OCI-LY7 (cell line): ENCODE results near the gene RXFP2. TPM values are rescaled to one million over a fixed set of nuclear protein-coding genes. Genes with fewer than 3 reads are reported as not detected.

Experiments
- BruUV-seq: library from RNA; stranded (reverse); fragments of 400-500 nt; replicated peaks from 2 replicates; lab custom pipeline; 2021; lab: Mats Ljungman, UMichigan
- CTCF ChIA-PET: fragments of 300-600 bp; sonication (Branson Sonifier 250); formaldehyde crosslinking; loops from one replicate; lab custom pipeline; 2022; ENCODE audit warnings: antibody characterized with exemption; ENCODE audit not compliant: unreplicated experiment; lab: Charles Lee
- POLR2A ChIA-PET: fragments of 300-600 bp; sonication (Branson Sonifier 250); formaldehyde crosslinking; loops from one replicate; lab custom pipeline; 2022; ENCODE audit warnings: antibody characterized with exemption; lab: Charles Lee
- DNase-seq: peaks from one replicate; pipeline ENCODE4 v3.0.0-alpha.2; 2015; ENCODE audit warnings: low spot score
- H2AFZ ChIP-seq: fragments of 200-600 bp; sonication (generic), shearing (Covaris generic); 2 replicates; pipeline ENCODE4 v1.6.1; 2014; ENCODE audit warnings: mild to moderate bottlenecking, antibody characterized with exemption, low read length, moderate library complexity
- H3K27ac ChIP-seq: fragments of 200-600 bp; sonication (generic); 2 replicates; pipeline ENCODE4 v1.5.1; 2014; ENCODE audit warnings: mixed run types, low read depth, mild to moderate bottlenecking, moderate library complexity, low read length, inconsistent platforms; ENCODE audit not compliant: poor library complexity, severe bottlenecking
- H3K36me3 ChIP-seq: fragments of 200-600 bp; sonication (generic); 2 replicates; pipeline ENCODE4 v1.6.1; 2014; ENCODE audit warnings: mild to moderate bottlenecking, antibody characterized with exemption, low read length, moderate library complexity, mixed read lengths; ENCODE audit not compliant: insufficient read depth
- H3K4me1 ChIP-seq: fragments of 200-600 bp; sonication (generic); 2 replicates; pipeline ENCODE4 v1.5.1; 2014; ENCODE audit warnings: mild to moderate bottlenecking, low read length; ENCODE audit not compliant: insufficient read depth, poor library complexity, severe bottlenecking
- H3K4me2 ChIP-seq: fragments of 200-600 bp; sonication (generic); 2 replicates; pipeline ENCODE4 v1.6.1; 2014; ENCODE audit warnings: mild to moderate bottlenecking, low read length
- H3K4me3 ChIP-seq: fragments of 200-600 bp; sonication (generic); 2 replicates; pipeline ENCODE4 v1.5.1; 2014; ENCODE audit warnings: mild to moderate bottlenecking, low read depth, low read length; ENCODE audit not compliant: poor library complexity, severe bottlenecking
- H3K79me2 ChIP-seq: fragments of 200-600 bp; sonication (generic); 2 replicates; pipeline ENCODE4 v1.6.1; 2016; ENCODE audit warnings: low read depth, mild to moderate bottlenecking, low read length, moderate library complexity, mixed read lengths; ENCODE audit not compliant: insufficient read depth
- H3K9me2 ChIP-seq: fragments of 200-600 bp; sonication (generic); 2 replicates; pipeline ENCODE4 v1.6.1; 2016; ENCODE audit warnings: mild to moderate bottlenecking, low read length, mixed read lengths; ENCODE audit not compliant: insufficient read depth
- H3K9me3 ChIP-seq: fragments of 200-600 bp; sonication (generic); 2 replicates; pipeline ENCODE4 v1.6.1; 2014; ENCODE audit warnings: mild to moderate bottlenecking, mixed run types, low read length, mixed read lengths
- H4K20me1 ChIP-seq: fragments of 200-600 bp; sonication (generic); 2 replicates; pipeline ENCODE4 v1.6.1; 2014; ENCODE audit warnings: mild to moderate bottlenecking, antibody characterized with exemption, low read length, moderate library complexity, mixed read lengths; ENCODE audit not compliant: insufficient read depth
- EZH2phosphoT487 ChIP-seq: fragments of 200-600 bp; sonication (generic); IDR thresholded peaks from 2 replicates; pipeline ENCODE4 v1.6.1; 2018; ENCODE audit warnings: low read depth, borderline replicate concordance, mild to moderate bottlenecking, mixed run types, antibody characterized with exemption, low read length, moderate library complexity, mixed read lengths
- intact Hi-C: fragments of 100-400 bp; cut with micrococcal nuclease; formaldehyde crosslinking; loops from one replicate; pipeline ENCODE4 v1.10.0; 2022; ENCODE audit not compliant: unreplicated experiment
- total RNA-seq, 2 experiments: library from RNA; depleted of rRNA in 1 of 2; stranded (reverse); fragments of >200 nt in 1 of 2; shearing (Covaris generic) in 1 of 2; gene quantifications; 2 replicates each; pipeline ENCODE4 v1.2.3, GENCODE V29; 2014 to 2022
- TF ChIP-seq, protein P1 (sequence below): fragments of 200-600 bp; sonication (generic); conservative IDR thresholded peaks from 2 replicates; pipeline ENCODE4 v1.5.1; 2014; ENCODE audit warnings: mild to moderate bottlenecking, antibody characterized with exemption, low read length, moderate library complexity, mixed read lengths

RXFP2 gene
- total RNA-seq, 2 experiments from 2014 or later = not detected

DNA sequence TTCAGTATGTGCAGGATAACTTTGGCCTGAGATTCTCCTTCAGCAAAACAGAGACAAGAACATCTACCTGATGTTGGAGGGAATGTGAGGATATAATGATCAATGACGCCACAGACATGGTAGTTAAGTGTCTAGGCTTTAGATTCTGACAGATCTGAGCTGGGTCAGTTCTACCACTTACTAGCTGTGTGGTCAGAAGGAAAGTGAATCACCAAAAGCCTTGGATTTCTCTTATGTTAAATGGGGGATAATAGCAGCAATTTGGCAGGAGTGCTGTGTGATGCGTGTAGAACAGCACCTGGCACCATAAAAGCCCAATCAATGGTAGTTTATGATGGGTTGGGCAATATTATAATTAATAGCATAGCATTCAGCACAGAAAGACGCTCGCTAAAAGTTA is 41.7 kb downstream of the RXFP2 start:
- no peak overlapping the region for H3K4me3 ChIP-seq
- DNase-seq = no peak
- H3K9me2 ChIP-seq = no peaks in the 10 kb centered on the region
- no peak overlapping the region for H3K27ac ChIP-seq
- TF ChIP-seq, protein P1, sequence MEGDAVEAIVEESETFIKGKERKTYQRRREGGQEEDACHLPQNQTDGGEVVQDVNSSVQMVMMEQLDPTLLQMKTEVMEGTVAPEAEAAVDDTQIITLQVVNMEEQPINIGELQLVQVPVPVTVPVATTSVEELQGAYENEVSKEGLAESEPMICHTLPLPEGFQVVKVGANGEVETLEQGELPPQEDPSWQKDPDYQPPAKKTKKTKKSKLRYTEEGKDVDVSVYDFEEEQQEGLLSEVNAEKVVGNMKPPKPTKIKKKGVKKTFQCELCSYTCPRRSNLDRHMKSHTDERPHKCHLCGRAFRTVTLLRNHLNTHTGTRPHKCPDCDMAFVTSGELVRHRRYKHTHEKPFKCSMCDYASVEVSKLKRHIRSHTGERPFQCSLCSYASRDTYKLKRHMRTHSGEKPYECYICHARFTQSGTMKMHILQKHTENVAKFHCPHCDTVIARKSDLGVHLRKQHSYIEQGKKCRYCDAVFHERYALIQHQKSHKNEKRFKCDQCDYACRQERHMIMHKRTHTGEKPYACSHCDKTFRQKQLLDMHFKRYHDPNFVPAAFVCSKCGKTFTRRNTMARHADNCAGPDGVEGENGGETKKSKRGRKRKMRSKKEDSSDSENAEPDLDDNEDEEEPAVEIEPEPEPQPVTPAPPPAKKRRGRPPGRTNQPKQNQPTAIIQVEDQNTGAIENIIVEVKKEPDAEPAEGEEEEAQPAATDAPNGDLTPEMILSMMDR = no peak
- TF ChIP-seq EZH2phosphoT487 = no peak
- H3K79me2 ChIP-seq = no peaks in the 10 kb centered on the region
- H3K9me3 ChIP-seq = no peaks in the 10 kb centered on the region
- POLR2A ChIA-PET = interaction anchor here (0.8 kb wide), 1 partner anchor 13 kb away, joined by 3 read pairs; no protein-coding TSS in a partner anchor
- no peak overlapping the region for H3K4me2 ChIP-seq
- intact Hi-C loops = no loop called here
- H3K4me1 ChIP-seq = no peaks in the 10 kb centered on the region
- CTCF ChIA-PET = no interaction called here
- no peaks in the 10 kb centered on the region for H3K36me3 ChIP-seq
- no peaks in the 10 kb centered on the region for H4K20me1 ChIP-seq
- no TSS peak for BruUV-seq
- H2AFZ ChIP-seq = no peak overlapping the region

DNA sequence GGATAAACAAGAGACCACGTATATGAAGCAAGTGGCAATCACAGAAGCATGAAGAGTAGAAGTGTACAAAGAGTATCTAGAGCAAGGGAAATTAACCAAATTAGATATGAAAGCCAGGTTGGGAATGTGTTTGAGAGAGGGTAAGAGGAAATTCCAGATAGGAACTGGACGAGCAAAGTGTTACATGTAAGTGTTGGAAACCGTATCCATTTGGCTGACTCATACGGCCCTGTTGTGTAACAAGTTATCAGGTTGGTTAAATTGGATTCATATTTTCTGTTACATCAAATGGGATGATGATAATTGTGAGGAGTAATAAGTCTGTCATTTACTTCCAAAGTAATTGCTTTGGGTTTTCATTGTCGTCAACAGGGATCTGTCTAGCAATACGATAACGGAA is 46.7 kb downstream of the RXFP2 start:
- CTCF ChIA-PET = no interaction called here
- H3K9me3 ChIP-seq = no peaks in the 10 kb centered on the region

DNA sequence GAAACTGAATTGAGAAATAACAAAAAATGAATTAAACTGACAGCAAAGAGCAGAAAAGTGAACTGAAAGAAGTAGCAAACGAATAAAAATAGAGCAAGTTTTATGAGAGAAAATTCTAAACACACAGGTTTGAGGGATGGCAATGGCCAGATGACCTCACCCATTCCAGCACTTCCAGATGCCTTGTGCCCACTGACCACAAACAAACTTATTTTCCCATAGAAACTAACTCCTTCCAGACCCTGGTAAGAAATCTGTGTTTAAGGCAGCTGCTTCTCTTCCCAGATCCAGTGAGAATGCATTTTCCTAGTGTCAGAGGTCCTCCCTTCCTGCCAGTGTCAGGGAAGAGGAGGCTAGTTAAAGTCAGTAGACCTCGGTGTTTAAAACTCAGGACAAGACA is 51.7 kb downstream of the RXFP2 start:
- ChIA-PET CTCF (no interaction called here), POLR2A (no interaction called here)
- H3K4me2 ChIP-seq = no peak overlapping the region
- H3K79me2 ChIP-seq = no peaks in the 10 kb centered on the region
- H3K9me3 ChIP-seq = no peaks in the 10 kb centered on the region
- no peak for DNase-seq
- H3K4me1 ChIP-seq = no peaks in the 10 kb centered on the region
- no peak overlapping the region for H3K27ac ChIP-seq
- H3K36me3 ChIP-seq = no peaks in the 10 kb centered on the region
- no peaks in the 10 kb centered on the region for H4K20me1 ChIP-seq
- intact Hi-C loops = no loop called here
- no TSS peak for BruUV-seq
- no peak overlapping the region for H3K4me3 ChIP-seq
- H2AFZ ChIP-seq = no peak overlapping the region
- no peaks in the 10 kb centered on the region for H3K9me2 ChIP-seq
- TF ChIP-seq, protein P1 = no peak
- no peak for TF ChIP-seq EZH2phosphoT487

More for the DNA sequence above, 46.7 kb downstream of the RXFP2 start:
- DNase-seq = no peak
- no peaks in the 10 kb centered on the region for H3K4me1 ChIP-seq
- POLR2A ChIA-PET = no interaction called here
- no peak overlapping the region for H3K27ac ChIP-seq
- H3K4me2 ChIP-seq = no peak overlapping the region
- no peaks in the 10 kb centered on the region for H3K79me2 ChIP-seq
- H2AFZ ChIP-seq = no peak overlapping the region
- H4K20me1 ChIP-seq = no peaks in the 10 kb centered on the region
- intact Hi-C loops = no loop called here
- TF ChIP-seq, protein P1 = no peak
- no peak for TF ChIP-seq EZH2phosphoT487
- H3K36me3 ChIP-seq = no peaks in the 10 kb centered on the region
- H3K4me3 ChIP-seq = no peak overlapping the region
- no TSS peak for BruUV-seq
- H3K9me2 ChIP-seq = no peaks in the 10 kb centered on the region
